Activated naive CD8-positive, alpha-beta T cell treated with anti-CD3 and anti-CD28 coated beads, Interleukin-2, amount 50 U/mL, for 16 hours (primary cell): ENCODE results near the gene SORD.
"Not testable (repeated sequence)": the region's sequence is repeated elsewhere in the genome, so short reads cannot be mapped to it uniquely, and the experiment has no call there.

ENCODE experiments used
- DNase-seq: peaks from one replicate; pipeline ENCODE4 v3.0.0-alpha.2; 2020; ENCODE audit warnings: low read depth, low spot score

SORD gene

DNA sequence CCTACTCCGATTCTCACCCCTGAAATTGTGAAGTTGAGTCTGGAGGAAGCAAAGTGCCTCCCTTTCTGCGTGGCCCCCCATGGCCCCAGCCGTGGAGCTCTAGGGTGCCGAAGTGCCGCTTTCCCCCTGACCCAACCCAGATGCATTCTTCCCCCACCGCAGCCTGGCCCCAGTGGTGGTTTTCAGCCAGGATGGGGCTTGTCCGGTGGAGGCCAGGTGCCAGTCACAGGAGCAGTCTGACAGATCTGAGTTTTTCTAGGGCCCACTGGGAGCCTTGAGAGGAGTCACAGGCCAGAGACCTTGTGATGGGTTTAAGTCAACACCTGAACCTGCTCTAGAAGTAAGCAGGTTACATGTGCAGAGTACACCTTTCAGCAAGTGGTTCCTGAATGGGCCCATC lies 39.3 kb downstream of the SORD start:
- DNase-seq: not testable (repeated sequence)

DNA sequence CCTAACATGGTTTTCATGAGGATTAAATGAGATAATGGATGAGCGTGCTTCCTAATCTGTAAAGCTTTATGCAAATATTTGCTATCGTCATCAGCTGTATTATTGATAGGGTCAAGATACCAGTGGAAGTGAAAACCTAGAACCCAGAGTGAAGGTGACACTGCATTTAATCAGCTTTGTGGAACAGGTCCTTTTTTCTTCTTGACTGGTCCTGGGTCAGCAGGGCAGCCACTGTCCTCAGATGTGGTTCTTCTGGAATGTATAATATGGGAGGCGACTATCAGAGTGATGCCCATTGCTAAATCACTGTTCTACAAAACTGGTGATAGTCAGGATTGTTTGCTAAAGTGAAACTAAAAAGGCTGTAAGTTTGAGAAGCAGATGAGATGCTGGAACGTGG lies 41.4 kb downstream of the SORD start:
- DNase-seq: no peak

DNA sequence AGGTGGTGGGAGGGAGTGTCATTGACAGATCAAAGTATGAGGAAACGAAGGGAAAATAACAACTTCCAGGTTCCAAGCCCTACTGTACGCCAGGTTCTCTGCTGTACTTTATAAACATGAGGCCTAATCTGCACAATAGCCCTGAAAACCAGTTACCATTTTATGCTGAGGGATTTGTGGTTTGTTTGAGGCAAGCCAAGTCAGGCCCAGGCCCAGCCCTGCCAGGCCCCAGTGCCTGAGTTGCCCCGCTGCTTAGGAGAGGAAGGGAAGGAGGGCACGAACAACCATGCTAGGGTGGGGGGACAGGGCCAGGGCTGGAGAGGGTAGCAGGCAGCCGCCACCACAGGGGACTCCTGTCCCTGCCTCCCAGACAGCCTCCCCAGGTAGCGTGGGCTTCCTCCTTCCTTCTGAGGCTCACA lies 47.0 kb downstream of the SORD start:
- DNase-seq: not testable (repeated sequence)

DNA sequence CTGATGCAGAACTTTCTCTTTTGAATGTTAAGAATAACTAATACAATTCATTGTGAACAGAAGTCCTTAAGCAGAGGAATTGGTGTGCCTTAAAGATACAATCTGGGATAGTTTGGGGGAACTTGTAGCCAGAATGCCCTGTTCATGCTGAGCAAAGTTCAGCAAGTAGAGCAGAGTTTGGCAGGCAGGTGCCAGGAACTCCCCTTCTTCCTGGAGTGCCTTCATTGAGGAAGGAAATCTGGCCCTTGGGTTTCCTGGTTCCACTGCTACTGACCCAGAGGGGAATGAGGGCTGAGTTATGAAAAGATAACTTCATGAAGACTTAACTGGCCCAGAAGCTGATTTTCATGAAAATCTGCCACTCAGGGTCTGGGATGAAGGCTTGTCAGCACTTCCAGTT lies 50.6 kb downstream of the SORD start:
- not testable (repeated sequence) for DNase-seq

DNA sequence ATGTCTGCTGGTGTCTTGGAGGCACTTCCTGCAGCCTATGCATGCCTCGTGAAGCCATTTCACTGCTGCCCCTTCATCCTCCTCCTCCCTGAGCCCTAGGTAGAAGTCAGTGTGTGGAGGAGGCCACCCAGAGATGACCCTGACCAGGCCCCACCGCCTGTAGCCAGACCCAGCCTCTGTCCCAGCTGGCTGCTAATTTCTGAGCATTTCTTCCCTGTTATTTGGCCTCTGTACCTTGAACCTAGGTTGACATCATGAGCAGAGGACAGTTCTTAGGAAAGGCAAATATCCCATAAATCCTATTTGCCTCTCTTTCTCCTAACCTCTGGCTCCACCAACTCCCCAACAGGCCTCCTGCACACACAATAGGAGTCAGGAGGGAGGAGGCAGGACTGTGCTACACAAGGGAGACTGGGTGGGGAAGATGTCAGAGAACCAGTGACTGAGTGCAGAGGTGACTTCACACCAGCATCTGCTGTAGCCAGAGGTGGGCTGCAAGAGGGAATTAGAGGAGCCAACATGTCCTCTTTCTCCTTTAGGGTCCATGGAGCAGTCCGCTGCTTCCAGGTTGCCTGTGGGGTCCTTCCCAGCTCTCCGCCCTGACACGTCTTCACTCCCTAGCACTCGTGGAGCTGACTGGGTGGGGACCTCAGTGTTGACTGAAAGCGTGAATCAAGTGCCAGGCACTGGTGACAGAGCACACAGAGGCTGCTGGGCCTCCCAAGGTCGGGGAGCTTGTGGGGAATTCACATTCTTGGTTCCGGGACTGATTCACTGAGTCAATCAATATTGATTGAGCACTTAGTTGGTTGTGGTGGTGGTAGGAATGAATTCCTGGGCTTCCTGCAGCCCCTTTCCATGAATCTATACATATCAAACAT lies 52.7 kb downstream of the SORD start:
- not testable (repeated sequence) for DNase-seq

DNA sequence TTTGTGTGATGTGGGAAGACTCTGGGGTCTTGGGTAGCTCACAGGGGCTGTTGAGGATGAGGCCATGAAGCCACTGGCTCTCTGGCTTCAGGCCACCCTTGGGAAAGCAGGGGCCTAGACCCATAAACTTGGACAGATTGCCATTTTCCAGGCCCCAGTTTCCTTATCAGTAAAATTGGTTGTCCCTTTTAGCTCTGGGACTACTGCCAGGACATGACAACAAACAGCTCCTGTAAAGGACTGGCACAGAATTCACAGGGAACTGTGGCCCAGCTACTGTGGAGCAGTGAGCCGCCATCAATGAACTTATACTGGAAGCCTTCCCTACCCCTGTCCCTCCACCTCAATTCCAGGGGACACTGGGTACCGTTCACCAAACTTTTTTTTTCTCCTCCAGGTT lies 54.4 kb downstream of the SORD start:
- DNase-seq: not testable (repeated sequence)

DNA sequence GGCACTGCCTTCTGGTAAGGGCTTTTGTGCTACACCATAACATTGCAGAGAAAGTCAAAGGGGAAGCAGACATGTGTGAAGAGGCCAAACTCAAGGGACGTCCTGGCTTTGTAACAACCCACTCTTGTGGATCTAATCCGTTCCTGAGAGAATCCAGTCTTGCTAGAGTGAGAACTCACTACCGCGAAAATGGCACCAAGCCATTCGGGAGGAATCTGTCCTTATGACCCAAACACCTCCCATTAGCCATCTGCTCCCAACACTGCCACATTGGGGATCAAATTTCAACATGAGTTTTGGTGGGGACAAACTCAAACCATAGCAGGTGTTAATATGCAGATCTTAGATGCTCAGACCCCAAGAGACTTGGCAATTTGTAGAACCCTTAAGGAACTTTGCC lies 56.2 kb downstream of the SORD start:
- DNase-seq: not testable (repeated sequence)

DNA sequence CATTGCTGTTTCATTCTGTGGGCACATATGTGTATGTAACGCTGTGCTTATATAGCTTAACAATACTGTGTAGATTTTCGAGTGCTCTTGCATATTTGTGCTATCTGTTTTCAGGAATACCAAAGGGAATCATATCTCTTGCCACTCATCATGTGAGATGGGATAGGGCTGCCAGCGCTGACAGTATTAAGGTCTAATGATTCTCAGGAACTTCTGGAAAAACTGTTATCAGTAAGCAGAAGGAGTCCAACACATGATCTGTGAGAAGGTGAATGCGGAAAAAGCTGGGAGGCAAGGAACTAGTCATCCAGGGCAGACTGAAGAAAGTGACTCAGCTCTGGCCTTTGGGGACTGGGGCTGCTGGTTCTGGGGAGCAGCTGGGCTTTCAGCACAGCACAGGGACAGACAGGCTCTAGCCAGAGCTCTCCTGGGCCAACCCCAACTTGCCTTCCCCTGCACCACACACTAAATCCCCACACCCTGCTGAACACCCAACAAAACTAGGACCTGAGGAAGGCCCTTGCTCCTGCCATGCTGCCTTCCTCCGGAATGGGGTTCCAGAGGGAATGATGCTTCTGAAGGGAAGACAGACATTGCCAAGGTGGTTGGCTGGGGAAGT lies 56.7 kb downstream of the SORD start:
- DNase-seq: not testable (repeated sequence)

DNA sequence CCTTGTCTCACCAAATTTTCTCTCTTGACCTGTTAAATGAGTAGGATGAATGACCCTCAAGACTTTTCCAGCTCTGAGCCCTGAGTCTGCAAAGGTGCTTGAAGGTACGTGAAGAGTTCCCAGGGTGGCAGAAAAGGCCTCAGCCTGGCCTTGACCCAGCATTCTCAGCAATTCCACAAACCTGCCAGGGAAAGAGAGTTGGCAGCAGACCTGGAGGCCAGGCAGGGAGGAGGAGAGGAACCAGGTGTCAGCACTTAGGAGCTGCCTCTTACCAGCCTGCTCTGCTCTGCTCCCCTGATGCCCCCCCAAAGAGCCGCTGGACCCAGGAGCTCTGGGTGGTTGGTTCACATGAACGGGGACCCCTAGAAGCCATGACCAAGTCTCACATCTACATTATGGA lies 57.6 kb downstream of the SORD start:
- not testable (repeated sequence) for DNase-seq

DNA sequence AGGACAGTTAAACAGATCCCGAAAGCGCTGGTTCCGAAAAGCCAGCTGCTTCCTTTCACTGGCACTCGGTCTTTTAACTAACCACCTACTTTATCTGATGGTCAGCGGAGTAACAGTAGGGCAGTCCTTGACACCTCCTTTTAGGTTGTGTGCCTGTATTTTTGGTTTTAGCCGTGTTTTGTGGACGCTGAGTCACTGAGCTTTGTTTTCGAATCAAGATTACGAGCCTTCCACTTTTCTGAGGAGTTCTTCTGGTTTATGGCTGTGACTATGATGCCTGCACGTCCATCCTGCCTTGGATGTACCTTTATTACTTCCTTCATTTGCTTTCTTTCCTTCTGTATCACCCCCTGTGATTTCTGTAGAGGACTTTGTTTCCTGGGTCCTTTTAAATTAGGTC lies 59.4 kb downstream of the SORD start:
- DNase-seq: not testable (repeated sequence)

DNA sequence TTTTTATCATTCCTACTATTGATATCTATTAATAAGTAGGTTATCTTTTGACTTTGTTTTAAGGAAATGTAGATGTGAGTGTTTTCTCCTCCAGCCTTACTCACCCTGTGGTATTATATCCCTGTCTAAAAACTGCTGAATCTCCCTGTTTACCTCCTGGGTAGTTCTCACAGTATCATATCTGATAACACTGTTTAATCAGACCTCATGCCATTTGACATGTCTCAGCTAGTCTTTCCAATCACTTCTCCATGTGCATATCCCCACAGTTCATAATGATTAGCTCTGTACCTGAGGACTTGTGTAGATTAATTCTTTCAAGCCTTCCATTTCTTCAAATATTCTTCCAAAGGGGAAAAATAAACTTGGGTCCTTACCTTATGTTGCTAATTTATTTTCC lies 60.2 kb downstream of the SORD start:
- DNase-seq: no peak

DNA sequence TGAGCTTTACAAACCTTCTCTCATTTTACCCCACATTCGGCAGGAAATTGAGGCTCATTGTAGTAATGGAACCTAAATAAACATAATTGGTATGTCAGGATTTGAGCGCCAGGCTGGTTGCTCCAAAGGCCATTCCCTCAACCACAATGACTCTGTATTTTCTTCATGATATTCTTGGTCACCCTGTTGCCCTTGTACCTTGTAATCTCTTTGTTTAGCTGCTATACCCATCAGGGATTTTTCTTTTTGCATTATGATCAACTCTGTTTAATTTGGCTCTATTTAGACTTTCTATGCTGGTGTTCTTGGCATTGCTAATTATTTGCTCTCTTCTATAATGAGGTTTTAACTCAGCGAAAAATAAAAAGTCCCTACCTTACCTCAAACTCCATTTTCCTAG lies 61.2 kb downstream of the SORD start:
- DNase-seq: no peak

DNA sequence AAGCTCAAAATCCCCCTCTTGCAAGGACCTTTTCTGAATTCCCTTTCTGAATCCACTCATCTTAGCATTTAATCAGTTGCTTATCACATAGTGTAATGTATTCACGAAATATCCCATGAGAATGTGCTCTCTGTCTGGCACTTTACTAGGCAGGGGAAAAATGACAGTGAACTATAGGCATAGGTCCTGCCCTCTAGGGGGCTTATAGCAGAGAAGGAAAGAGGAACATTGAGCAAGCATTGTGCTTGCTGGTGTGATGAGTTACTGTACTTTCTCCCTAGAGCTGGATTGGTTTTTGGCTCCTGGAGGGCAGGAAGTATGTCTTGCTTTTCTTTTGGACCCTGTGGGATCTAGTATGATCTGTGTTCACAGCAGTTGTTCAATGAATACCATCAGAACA lies 64.5 kb downstream of the SORD start:
- no peak for DNase-seq

DNA sequence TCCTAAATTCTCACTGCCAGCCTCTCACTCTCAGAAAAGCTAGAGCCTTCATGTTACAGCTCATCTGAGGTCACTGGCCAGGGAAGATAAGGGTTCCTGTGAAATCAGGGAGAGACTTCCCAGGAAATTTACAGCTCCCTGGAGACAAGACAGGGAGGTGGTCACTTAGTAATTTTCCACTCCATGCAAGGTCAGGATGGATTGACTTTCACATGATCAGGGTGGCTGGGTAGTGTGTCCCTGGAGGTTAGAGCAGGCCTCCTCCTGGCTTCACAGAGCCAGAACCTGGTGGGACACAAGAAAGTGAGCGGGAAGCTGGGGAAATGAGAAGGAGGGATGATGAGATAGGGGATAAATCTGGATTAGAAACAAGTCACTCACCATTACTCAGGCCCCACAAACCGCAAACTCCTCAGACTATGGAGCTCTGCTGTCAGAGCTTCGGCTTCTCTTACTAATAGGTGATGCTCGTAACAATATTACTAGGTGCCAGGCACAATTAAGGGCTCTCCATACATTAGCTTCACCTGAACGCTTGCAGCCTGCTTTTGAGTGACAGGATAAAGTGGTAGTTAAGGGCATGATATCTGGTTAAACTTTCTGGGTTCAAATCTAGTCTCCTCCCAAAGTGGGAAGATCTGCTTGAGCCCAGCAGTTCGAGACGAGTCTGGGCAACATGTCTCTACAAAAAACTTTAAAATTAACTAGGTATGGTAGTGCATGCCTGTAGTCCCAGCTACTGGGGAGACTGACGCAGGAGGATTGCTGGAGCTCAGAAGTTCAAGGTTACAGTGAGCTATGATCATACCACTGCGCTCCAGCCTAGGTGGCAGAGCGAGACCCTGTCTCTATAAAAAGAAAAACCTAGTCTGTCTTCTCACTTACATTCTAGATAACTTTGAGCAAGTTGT lies 66.1 kb downstream of the SORD start:
- DNase-seq: no peak

DNA sequence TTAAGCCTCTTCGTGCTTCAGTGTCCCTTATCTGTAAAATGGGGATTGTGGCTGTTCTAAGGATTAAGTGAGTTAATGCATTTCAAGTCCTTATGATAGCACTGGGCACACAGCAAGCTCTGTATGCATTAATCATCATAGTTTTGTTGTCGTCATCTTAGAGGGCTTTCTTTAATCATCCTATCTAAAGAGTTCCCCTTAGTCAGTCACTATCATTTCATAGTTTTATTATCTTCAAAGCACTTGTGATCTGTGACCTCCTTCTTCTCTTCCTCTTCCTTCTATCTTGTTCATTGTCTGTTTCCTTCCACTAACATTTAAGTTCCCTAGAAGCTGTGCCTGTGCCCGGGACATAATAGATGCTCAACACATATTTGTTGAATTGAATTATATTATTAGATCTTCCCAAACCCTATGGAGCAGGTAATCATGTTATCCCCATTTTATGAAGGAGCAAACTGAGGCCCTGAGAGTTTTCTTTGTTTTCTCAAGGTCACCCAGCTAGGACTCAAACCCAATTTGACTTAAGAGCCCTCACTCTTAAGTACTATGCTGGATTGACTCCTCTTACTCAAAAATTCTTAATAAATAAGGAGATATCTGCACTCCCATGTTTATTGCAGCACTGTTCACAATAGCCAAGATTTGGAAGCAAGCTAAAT lies 66.8 kb downstream of the SORD start:
- DNase-seq: no peak

DNA sequence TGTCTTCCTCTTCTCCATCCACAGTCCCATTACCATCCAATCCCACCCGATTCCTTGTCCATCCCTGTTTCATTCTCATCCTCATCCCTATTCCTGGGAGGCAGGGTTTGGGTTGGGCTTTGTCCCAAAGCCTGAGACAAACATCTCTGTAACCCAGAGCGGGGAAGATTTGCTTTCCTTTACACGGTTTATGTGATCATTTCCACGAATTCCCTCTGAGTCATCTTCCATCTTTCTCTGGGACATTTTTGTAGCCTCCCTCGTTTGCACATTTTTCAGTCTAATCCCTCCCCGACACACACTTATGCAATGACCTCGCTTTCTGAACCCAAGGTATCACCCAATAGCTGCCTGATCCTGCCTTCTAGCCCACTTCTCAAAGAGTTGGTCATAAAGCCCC lies 68.2 kb downstream of the SORD start:
- no peak for DNase-seq

DNA sequence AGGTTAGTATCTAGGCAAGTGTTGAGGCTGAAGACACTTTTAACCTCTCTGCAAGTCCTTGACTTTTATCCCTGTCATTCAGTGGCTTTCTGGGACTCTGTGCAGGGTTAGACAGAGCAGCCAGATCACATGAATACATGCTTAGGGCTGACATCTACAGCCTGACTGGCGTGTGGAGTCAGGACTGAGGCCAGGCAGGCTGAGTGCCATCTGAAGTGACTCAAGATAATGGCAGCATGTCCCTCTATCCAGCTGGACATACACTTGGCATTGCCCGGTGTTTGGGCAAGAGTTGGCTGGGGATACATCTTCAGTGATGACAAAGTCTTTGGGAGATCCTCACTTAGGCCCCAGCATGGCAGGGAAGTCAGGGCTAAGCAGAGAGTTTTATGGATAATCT lies 68.6 kb downstream of the SORD start:
- no peak for DNase-seq

DNA sequence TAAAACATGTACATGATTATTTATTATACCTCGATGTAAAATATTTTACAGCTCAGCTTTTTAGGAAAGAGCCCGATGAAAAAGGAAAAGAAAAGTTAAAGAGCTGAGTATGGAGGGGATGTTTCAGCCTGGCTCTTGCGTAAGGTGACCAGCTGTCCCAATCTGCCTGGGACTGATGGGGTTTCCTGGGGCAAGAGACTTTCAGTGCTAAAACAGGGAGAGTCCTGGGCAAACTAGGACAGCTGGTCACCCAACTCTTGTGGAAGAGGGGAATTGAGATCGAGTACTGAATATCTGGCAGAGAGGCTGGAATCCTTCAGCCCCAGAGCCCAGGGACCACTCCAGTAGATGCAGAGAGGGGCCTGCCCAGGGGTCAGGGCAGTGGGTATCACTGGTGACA lies 70.0 kb downstream of the SORD start:
- no peak for DNase-seq

DNA sequence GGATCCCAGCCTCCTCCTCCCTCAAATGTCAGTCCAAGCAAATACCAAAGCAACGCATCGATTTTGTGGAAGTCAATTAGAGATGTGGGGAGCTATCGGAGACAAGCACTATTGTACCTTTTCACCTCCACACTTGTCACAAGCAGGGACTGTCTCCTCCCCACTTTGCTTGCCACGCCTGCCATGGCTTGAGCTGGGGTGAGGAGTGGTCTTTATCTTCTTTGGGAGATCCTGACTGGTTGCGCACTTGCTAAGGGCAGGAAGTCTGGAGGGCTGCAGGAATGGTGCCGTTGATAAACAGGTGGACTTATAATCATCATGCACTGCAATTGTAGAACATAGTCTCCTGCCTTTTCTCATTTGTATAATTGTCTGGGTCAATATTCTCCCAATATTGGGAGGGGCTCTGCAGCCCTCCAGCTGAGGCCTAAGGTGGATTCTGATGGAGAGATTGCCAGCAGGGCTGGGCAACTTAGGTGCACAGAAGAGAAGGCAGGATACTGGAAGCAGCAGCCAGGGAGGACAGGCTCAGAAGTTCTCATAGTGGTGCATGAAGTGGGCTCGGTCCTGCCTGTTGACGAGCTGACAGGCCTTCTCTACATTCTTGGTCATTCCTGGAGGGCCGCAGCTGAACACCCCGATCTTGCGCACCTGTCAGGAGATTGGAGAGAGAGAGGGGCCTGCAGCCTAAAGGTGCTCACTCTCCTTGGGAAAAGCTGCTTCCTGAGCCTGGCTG lies 70.8 kb downstream of the SORD start:
- no peak for DNase-seq

DNA sequence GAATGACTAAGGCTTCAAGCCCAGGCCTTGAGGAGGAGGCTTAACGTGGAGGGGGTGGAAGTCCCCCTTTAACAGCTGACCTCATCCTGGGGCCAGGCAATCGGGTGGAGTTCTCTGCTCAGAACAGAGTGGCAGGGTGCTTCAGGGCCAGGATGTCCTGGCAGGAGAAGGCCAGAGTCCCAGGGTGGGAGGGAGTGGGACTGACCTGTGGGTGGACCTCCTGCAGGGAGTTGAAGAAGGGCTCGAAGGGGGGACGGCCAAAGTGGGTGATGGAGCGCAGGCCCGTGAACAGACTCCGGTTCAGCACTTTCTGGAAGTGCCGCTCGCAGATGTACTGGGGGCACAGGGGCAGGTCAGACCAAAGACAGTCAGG lies 71.3 kb downstream of the SORD start:
- DNase-seq: no peak

DNA sequence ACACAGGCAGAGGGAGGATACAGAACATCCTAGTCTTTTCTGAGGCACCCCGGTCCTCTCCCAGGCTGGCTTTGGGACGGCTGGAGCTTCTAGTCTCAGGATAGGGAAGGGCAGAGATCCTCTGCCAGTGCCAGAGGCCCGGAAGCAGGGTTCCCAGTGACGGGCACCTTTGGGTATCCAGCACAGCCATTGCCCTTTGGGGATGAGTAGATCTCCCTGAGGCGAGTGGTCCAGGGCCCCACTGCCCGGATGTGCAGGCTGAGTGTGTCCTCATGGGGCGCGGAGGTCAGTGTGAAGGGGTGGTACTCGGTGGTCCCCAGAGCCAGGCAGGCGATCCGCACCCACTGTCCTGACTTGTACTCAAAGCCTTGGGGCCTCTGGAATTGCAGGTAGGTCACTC lies 72.7 kb downstream of the SORD start:
- DNase-seq: no peak
